ENCODE measurements around the gene IFITM5.

DNA sequence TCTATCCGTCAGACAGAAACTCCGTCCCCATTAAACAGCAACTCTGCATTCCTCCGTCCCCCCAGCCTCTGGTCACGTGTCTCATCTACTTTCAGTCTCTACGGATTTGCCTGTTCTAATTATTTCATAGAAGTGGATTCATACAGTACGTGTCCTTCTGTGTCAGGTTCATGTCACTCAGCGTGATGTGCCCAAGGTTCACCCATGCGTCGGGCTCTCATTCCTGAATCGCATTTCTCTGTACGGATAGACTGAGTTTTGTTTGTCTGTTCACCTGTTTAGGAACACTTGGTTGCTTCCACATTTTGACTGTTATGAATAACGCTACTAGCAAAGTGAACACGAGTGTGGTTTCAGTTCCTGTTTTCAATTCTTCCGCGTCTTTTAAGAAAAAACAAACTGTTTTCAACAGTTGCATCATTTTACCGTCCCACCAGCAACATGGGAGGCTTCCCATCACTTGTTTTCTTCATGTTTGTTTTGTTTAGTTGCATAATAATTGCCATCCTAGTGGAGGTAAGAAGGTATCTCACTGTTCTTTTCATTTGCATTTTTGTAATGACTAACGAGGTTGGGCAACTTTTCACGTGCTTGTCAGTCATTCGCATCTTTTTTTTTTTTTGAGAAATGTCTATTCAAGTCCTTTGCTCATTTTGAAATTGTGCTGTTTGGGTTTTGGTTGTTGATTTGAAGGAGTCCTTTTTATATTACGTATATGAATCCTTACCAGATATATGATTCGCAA is 30.0 kb downstream of the IFITM5 start:
- no peak for TF ChIP-seq L3MBTL2 (conservative IDR thresholded peaks at IDR 0.05)
- TF ChIP-seq BHLHE40 (IDR thresholded peaks at IDR 0.05; ENCODE audit: borderline replicate concordance), result no peak
- TF ChIP-seq CTBP1 (IDR thresholded peaks at IDR 0.05; ENCODE audit: borderline replicate concordance), result no peak
- TF ChIP-seq FOXA1 (IDR thresholded peaks at IDR 0.05), result no peak
- TF ChIP-seq TARDBP (IDR thresholded peaks at IDR 0.05), result no peak
- no peak for TF ChIP-seq ELF4 (IDR thresholded peaks at IDR 0.05)
- no peak for TF ChIP-seq ZNF384 (IDR thresholded peaks at IDR 0.05)
- TF ChIP-seq SUZ12 (IDR thresholded peaks at IDR 0.05), result no peak
- no peak for TF ChIP-seq NFRKB (IDR thresholded peaks at IDR 0.05)
- TF ChIP-seq FOXK2 (IDR thresholded peaks at IDR 0.05), result no peak

Measured in HEK293T (cell line).